ENCODE measurements around the gene ARMH3.

Gene ARMH3

DNA sequence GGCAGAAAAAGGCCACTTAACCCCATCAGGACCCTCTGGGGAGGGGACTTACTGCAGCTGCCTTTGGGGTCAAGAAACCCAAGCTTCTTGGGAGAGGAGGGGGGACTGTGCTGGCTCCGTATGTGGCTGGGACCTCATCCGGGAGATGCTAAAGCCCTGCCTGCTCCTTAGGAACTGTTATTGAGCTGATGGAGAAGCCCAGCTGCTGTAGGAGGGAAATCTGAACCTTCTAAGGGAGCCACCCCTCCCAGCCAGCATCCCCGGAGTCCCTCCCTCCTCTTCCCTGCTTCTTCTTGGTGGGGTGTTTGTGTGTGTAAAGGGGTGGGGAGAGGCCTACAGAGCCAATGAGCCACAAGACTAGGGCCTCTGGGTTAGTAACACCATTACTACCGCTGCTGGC, 220.6 kb downstream of the ARMH3 start:
- TF ChIP-seq, protein P1, sequence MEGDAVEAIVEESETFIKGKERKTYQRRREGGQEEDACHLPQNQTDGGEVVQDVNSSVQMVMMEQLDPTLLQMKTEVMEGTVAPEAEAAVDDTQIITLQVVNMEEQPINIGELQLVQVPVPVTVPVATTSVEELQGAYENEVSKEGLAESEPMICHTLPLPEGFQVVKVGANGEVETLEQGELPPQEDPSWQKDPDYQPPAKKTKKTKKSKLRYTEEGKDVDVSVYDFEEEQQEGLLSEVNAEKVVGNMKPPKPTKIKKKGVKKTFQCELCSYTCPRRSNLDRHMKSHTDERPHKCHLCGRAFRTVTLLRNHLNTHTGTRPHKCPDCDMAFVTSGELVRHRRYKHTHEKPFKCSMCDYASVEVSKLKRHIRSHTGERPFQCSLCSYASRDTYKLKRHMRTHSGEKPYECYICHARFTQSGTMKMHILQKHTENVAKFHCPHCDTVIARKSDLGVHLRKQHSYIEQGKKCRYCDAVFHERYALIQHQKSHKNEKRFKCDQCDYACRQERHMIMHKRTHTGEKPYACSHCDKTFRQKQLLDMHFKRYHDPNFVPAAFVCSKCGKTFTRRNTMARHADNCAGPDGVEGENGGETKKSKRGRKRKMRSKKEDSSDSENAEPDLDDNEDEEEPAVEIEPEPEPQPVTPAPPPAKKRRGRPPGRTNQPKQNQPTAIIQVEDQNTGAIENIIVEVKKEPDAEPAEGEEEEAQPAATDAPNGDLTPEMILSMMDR (IDR thresholded peaks at IDR 0.05), result no peak
- no peak for TF ChIP-seq ZFX (IDR thresholded peaks at IDR 0.05; ENCODE audit: borderline replicate concordance)
- H3K27ac ChIP-seq, result no peak overlapping the region

DNA sequence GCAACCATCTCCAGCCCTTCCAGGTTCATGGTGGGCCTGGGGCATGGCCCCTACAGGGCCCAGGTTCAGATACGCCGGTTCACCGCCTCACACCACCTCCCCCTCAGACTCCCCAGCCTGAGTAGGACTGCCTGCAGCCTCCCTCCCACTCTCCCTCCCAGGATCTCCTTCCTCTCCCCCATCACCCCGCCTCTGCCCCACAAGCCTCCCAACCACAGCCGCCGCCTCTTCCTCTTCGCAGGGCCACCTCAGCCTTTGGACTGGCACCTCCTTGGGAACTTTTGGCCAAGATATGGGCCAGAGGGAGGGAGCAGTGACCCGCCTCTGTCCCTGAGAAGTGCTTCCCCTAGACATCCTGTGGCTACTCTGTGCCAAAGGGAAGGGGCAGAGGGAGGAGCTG, 221.6 kb downstream of the ARMH3 start:
- H3K27ac ChIP-seq, result no peak overlapping the region
- TF ChIP-seq, protein P1 (IDR thresholded peaks at IDR 0.05), result no peak
- TF ChIP-seq ZFX (IDR thresholded peaks at IDR 0.05; ENCODE audit: borderline replicate concordance), result no peak

DNA sequence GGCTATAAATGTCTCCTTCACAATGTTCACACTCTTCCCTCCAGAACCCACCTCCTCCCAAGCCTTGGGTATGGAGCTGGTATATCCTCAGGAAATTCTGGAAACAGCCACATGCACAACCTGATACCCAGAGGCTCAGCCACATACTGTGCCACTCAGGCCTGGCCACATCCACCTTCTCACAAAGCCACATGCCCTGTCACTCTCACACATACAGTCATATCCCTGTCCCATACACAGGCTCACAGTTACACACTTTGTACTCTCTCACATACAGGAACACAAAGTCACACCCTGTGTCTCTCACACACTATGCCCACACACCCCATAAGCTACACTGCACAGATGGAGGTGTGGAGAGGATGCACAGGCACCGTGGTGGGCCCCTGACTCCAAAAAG, 222.5 kb downstream of the ARMH3 start:
- H3K27ac ChIP-seq, result no peak overlapping the region
- TF ChIP-seq ZFX (IDR thresholded peaks at IDR 0.05; ENCODE audit: borderline replicate concordance), result no peak
- TF ChIP-seq, protein P1 (IDR thresholded peaks at IDR 0.05), result no peak

DNA sequence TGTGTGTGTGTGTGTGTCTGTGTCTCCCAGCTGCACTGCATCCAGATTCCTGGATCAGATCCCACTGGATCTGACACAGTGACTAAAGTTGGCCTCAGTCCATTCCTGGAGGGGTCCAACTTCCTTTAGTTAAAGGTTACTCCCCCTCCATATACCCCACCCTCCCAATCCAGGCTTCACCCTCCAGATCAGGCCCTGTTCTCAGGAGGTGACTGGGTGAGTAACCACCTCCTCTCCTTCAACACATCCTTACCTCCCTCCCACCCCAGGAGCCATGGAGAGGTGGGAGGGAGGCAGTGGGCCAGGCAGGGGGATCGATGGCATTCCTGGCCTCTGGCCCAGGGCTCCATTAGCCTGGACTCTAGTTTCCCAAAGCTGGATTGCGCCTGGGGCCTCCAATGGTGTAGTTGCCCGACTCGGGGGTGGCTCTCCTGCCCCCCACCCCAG, 223.6 kb downstream of the ARMH3 start:
- no peak for TF ChIP-seq ZFX (IDR thresholded peaks at IDR 0.05; ENCODE audit: borderline replicate concordance)
- TF ChIP-seq, protein P1 (IDR thresholded peaks at IDR 0.05), result no peak

DNA sequence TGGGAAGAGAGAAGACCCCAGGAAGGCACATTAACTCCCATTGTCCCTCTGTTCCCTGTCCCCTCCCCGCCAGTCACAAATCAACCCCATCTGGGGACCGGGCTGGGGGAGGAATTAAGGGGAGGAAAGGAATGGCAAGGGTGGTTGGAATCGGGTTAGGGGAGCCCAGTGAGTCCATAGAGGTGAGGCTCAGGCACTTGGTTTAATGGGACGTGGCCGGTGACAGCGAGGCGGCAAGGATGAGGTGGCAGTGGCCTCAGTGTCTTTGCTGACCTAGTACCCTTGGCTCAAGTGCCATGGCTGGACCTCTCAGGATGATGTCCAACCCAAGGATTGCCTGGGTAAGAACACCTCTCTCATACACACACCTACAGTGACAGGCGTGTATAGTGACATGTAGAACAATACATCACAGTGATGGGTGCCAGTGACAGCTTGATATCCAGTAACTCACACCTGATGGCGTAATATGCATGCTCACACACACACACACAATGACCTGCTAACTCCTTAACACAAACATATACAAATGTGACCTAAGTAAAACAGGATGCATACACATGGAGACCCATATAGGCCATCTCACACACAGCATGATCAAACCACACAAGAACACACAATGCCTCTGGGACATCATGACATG, 224.7 kb downstream of the ARMH3 start:
- peak overlapping the region; percentile 86 for H3K27ac ChIP-seq
- TF ChIP-seq, protein P1 (IDR thresholded peaks at IDR 0.05), result no peak
- no peak for TF ChIP-seq ZFX (IDR thresholded peaks at IDR 0.05; ENCODE audit: borderline replicate concordance)

More for the DNA sequence above, 223.6 kb downstream of the ARMH3 start:
- H3K27ac ChIP-seq, result no peak overlapping the region; the same call in 1 of the 2 replicates

DNA sequence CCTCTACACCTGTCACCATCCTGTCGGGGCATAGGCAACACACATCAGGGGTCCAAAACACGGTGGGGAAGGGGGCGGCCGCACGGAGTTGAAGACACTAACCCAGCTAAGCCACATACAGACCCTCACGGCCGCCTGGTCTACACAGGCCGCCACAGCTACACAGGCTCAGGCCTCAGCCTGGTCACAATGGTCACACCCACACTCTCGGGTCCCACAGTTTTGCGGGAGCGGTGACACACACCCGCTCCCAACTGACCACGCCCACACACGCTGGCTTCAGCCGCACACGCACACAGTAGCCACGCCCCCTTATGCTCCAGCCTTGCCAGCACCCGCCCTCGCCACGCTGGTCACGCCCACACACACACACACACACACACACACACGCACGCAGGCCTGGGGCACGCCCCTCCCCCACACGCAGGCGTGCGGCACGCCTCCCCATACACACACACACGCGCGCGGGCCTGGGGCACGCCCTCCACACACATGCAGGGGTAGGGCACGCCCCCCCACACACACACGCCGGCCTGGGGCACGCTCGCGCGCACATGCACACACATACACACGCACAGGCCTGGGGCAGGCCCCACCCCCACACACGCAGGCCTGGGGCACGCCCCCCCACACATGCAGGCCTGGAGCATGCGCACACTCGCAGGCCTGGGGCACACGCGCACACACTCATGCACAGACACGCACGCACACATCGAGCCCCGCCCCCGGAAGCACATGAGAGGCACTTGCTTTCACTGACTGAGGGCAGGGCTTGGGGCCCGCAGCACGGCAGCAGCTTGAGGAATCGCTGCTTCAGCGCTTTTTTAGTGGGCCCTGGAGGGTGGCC, 225.4 kb downstream of the ARMH3 start:
- peak overlapping the region; percentile 86 for H3K27ac ChIP-seq
- TF ChIP-seq, protein P1 (IDR thresholded peaks at IDR 0.05), result no peak
- TF ChIP-seq ZFX (IDR thresholded peaks at IDR 0.05; ENCODE audit: borderline replicate concordance), result no peak

Measured in 22Rv1 (cell line).